GM23338 (cell line): Measurements from ENCODE around the gene SFMBT2. TPM values are rescaled to one million over a fixed set of nuclear protein-coding genes. Genes with fewer than 3 reads are reported as not detected.

ENCODE experiments used
- ATAC-seq: fragments of 200-7000 bp; cut with Tn5 transposase; 3 replicates; pipeline ENCODE4 v1.9.1; 2020
- DNase-seq: peaks from one replicate; pipeline ENCODE4 v3.0.0-alpha.2; 2015; ENCODE audit warnings: low spot score
- H2AFZ ChIP-seq: fragments of 200-600 bp; sonication (generic); 2 replicates; pipeline ENCODE4 v1.8.0; 2016; ENCODE audit warnings: antibody characterized with exemption, mild to moderate bottlenecking, moderate library complexity
- H3F3A ChIP-seq: fragments of 200-600 bp; sonication (generic); replicated peaks from 2 replicates; pipeline ENCODE4 v1.8.0; 2017; ENCODE audit warnings: antibody characterized with exemption, mixed run types, low read depth
- H3K27ac ChIP-seq: fragments of 200-600 bp; sonication (generic); 2 replicates; pipeline ENCODE4 v1.6.1; 2016; ENCODE audit warnings: low read depth
- H3K27me3 ChIP-seq: fragments of 200-600 bp; sonication (generic); 2 replicates; pipeline ENCODE4 v1.8.0; 2016; ENCODE audit warnings: mild to moderate bottlenecking, mixed run types, moderate library complexity; ENCODE audit not compliant: insufficient read depth
- H3K36me3 ChIP-seq: fragments of 200-600 bp; sonication (generic); 2 replicates; pipeline ENCODE4 v1.8.0; 2016; ENCODE audit warnings: mild to moderate bottlenecking; ENCODE audit not compliant: insufficient read depth
- H3K4me1 ChIP-seq: fragments of 200-600 bp; sonication (generic); 2 replicates; pipeline ENCODE4 v1.8.0; 2016; ENCODE audit warnings: mild to moderate bottlenecking, moderate library complexity; ENCODE audit not compliant: insufficient read depth
- H3K4me2 ChIP-seq: fragments of 200-600 bp; sonication (generic); 2 replicates; pipeline ENCODE4 v1.7.1; 2017; ENCODE audit warnings: mixed run types
- H3K4me3 ChIP-seq: fragments of 200-600 bp; sonication (generic); 2 replicates; pipeline ENCODE4 v1.6.1; 2016; ENCODE audit warnings: mixed run types
- H3K79me2 ChIP-seq: fragments of 200-600 bp; sonication (generic); replicated peaks from 2 replicates; pipeline ENCODE4 v1.8.0; 2017; ENCODE audit warnings: mild to moderate bottlenecking; ENCODE audit not compliant: insufficient read depth
- H3K9me2 ChIP-seq: fragments of 200-600 bp; sonication (generic); 2 replicates; pipeline ENCODE4 v1.8.0; 2017; ENCODE audit not compliant: insufficient read depth
- H4K20me1 ChIP-seq: fragments of 200-600 bp; sonication (generic); replicated peaks from 2 replicates; pipeline ENCODE4 v1.8.0; 2017; ENCODE audit warnings: mild to moderate bottlenecking; ENCODE audit not compliant: insufficient read depth
- H3K27ac Mint-ChIP-seq: 2 replicates; pipeline ENCODE4 v1.8.0; 2020; ENCODE audit warnings: inconsistent platforms, mild to moderate bottlenecking, moderate library complexity, mixed read lengths
- H3K27me3 Mint-ChIP-seq: 3 replicates; pipeline ENCODE4 v1.8.0; 2022; ENCODE audit warnings: low read depth, mild to moderate bottlenecking, moderate library complexity, mixed read lengths, inconsistent platforms; ENCODE audit not compliant: insufficient read depth, poor library complexity
- H3K36me3 Mint-ChIP-seq: 3 replicates; pipeline ENCODE4 v1.8.0; 2021; ENCODE audit warnings: low read depth, mild to moderate bottlenecking, inconsistent platforms, moderate library complexity, mixed read lengths
- H3K4me1 Mint-ChIP-seq: 3 replicates; pipeline ENCODE4 v1.8.0; 2020; ENCODE audit warnings: mild to moderate bottlenecking, inconsistent platforms, mixed read lengths
- H3K4me3 Mint-ChIP-seq: 3 replicates; pipeline ENCODE4 v1.8.0; 2021; ENCODE audit warnings: moderate library complexity, mild to moderate bottlenecking, inconsistent platforms, mixed read lengths
- H3K9me3 Mint-ChIP-seq: 3 replicates; pipeline ENCODE4 v1.8.0; 2020; ENCODE audit warnings: moderate library complexity, mild to moderate bottlenecking, inconsistent platforms, mixed read lengths
- CTCF ChIP-seq, 2 experiments: fragments of 200-600 bp in 1 of 2; sonication (generic) in 1 of 2; conservative IDR thresholded peaks; 2 replicates each; pipeline versions ENCODE4 v1.5.1 to v1.6.1; 2016 to 2017; ENCODE audit warnings: antibody characterized with exemption in 2 of 2, low read depth in 2 of 2, mild to moderate bottlenecking in 2 of 2, moderate library complexity in 1 of 2
- NANOG ChIP-seq: IDR thresholded peaks from 2 replicates; pipeline ENCODE4 v1.6.1; 2016; ENCODE audit warnings: antibody characterized with exemption, borderline replicate concordance
- polyA plus RNA-seq: library from polyadenylated mRNA; unstranded; fragments of >200 nt; fragmentation: Nextera tagmentation; extraction: Ambion mirVana; gene quantifications from 2 replicates; pipeline ENCODE4 v1.2.1, GENCODE V29; 2016
- total RNA-seq: library from RNA; depleted of rRNA; stranded (reverse); fragments of >200 nt; shearing (Covaris generic); gene quantifications from 2 replicates; pipeline ENCODE4 v1.2.3, GENCODE V29; 2014
- TF ChIP-seq, protein P1 (sequence below): fragments of 250-450 bp; sonication (Bioruptor Pico); IDR thresholded peaks from 2 replicates; pipeline ENCODE4 v1.5.0; 2020; ENCODE audit warnings: mild to moderate bottlenecking, moderate library complexity

The SFMBT2 gene
- total and polyA plus RNA-seq, 2 experiments from 2014 or later, result 2.7 to 6.7 TPM

DNA sequence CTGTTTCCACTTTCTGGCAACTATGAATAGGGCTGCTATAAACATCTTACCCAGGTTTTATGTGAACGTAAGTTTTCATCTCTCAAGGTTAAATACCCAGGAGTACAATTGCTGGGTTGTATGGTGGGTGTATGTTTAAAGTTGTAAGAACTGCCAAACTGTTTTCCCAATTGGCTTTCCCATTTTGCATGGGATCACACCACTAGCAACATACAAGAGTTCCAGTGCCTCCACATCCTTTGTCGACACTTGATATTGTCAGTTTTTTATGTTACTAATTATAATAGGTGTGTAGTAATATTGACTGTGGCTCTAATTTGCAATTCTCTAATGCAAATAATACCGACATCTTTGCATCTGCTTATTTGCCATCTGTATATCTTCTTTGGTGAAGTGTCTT lies 82.9 kb downstream of the SFMBT2 start (continued):
- TF ChIP-seq CTCF (conservative IDR thresholded peaks at IDR 0.05; ENCODE audit: low read depth in 2 of 2), result no peak
- TF ChIP-seq, protein P1, sequence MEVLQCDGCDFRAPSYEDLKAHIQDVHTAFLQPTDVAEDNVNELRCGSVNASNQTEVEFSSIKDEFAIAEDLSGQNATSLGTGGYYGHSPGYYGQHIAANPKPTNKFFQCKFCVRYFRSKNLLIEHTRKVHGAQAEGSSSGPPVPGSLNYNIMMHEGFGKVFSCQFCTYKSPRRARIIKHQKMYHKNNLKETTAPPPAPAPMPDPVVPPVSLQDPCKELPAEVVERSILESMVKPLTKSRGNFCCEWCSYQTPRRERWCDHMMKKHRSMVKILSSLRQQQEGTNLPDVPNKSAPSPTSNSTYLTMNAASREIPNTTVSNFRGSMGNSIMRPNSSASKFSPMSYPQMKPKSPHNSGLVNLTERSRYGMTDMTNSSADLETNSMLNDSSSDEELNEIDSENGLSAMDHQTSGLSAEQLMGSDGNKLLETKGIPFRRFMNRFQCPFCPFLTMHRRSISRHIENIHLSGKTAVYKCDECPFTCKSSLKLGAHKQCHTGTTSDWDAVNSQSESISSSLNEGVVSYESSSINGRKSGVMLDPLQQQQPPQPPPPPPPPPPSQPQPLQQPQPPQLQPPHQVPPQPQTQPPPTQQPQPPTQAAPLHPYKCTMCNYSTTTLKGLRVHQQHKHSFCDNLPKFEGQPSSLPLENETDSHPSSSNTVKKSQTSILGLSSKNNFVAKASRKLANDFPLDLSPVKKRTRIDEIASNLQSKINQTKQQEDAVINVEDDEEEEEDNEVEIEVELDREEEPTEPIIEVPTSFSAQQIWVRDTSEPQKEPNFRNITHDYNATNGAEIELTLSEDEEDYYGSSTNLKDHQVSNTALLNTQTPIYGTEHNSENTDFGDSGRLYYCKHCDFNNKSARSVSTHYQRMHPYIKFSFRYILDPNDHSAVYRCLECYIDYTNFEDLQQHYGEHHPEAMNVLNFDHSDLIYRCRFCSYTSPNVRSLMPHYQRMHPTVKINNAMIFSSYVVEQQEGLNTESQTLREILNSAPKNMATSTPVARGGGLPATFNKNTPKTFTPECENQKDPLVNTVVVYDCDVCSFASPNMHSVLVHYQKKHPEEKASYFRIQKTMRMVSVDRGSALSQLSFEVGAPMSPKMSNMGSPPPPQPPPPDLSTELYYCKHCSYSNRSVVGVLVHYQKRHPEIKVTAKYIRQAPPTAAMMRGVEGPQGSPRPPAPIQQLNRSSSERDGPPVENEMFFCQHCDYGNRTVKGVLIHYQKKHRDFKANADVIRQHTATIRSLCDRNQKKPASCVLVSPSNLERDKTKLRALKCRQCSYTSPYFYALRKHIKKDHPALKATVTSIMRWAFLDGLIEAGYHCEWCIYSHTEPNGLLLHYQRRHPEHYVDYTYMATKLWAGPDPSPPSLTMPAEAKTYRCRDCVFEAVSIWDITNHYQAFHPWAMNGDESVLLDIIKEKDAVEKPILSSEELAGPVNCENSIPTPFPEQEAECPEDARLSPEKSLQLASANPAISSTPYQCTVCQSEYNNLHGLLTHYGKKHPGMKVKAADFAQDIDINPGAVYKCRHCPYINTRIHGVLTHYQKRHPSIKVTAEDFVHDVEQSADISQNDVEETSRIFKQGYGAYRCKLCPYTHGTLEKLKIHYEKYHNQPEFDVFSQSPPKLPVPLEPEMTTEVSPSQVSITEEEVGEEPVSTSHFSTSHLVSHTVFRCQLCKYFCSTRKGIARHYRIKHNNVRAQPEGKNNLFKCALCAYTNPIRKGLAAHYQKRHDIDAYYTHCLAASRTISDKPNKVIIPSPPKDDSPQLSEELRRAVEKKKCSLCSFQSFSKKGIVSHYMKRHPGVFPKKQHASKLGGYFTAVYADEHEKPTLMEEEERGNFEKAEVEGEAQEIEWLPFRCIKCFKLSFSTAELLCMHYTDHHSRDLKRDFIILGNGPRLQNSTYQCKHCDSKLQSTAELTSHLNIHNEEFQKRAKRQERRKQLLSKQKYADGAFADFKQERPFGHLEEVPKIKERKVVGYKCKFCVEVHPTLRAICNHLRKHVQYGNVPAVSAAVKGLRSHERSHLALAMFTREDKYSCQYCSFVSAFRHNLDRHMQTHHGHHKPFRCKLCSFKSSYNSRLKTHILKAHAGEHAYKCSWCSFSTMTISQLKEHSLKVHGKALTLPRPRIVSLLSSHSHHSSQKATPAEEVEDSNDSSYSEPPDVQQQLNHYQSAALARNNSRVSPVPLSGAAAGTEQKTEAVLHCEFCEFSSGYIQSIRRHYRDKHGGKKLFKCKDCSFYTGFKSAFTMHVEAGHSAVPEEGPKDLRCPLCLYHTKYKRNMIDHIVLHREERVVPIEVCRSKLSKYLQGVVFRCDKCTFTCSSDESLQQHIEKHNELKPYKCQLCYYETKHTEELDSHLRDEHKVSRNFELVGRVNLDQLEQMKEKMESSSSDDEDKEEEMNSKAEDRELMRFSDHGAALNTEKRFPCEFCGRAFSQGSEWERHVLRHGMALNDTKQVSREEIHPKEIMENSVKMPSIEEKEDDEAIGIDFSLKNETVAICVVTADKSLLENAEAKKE, result no peak

DNA sequence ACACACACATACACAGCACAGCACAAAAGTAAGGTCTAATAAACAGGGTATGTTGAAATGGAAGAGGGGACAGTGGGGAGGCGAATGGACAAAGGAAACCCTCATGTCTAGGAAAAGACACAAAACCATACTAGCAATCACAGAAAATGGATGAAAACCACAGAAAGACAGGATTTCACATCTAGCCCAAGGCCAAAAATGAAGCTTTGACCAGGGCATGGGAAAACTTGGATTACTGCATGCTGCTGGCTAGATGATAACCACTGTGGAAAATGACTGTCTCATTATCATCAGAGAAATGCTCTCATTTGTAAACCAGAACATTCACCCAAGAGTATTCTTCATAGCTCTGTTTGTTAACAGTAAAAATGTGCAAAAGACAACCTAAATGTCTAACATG lies 88.2 kb downstream of the SFMBT2 start:
- Histone ChIP-seq H2AFZ (no peak overlapping the region), H3K4me3 (no peak overlapping the region), H3K79me2 (peaks cover 2% of the 10 kb centered on the region; the same call in 1 of the 2 replicates), H3F3A (no peaks in the 10 kb centered on the region), H3K27me3 (no peaks in the 10 kb centered on the region), H3K4me2 (no peak overlapping the region), H3K36me3 (peaks cover 6% of the 10 kb centered on the region; the same call in 1 of the 2 replicates), H3K4me1 (peaks cover 6% of the 10 kb centered on the region; the same call in 1 of the 2 replicates), H4K20me1 (no peaks in the 10 kb centered on the region; the same call in 1 of the 2 replicates), H3K27ac (no peak overlapping the region), H3K9me2 (peaks cover 3% of the 10 kb centered on the region; the same call in 1 of the 2 replicates)
- no peaks in the 10 kb centered on the region; the same call in 2 of the 3 replicates for H3K4me1 Mint-ChIP-seq
- H3K27ac Mint-ChIP-seq, result no peak overlapping the region
- ATAC-seq (no peak), DNase-seq (no peak)
- H3K27me3 Mint-ChIP-seq, result peaks cover 6% of the 10 kb centered on the region
- H3K4me3 Mint-ChIP-seq, result no peak overlapping the region
- TF ChIP-seq NANOG, result no peak
- peaks cover 30% of the 10 kb centered on the region for H3K36me3 Mint-ChIP-seq
- peaks cover 19% of the 10 kb centered on the region for H3K9me3 Mint-ChIP-seq
